Neural cell (in vitro differentiated cells): ENCODE measurements around the gene DPP6. TPM values are rescaled to one million over a fixed set of nuclear protein-coding genes. Genes with fewer than 3 reads are reported as not detected.
A peak's percentile ranks its signal among the peaks of the same experiment; 100 is the strongest.

Experiments used
- H2AFZ ChIP-seq: fragments of 200-600, 300-800 bp; sonication (generic), shearing (Covaris generic); 2 replicates; pipeline ENCODE4 v1.6.0; 2014; ENCODE audit warnings: low read depth, mild to moderate bottlenecking, antibody characterized with exemption, low read length, moderate library complexity
- H3F3A ChIP-seq: fragments of 200-600 bp; shearing (Covaris generic); 2 replicates; pipeline ENCODE4 v1.6.1; 2016; ENCODE audit warnings: mild to moderate bottlenecking, moderate library complexity, mixed read lengths, antibody characterized with exemption, low read length; ENCODE audit not compliant: insufficient read depth, poor library complexity, severe bottlenecking
- H3K27ac ChIP-seq: fragments of 200-600, 300-800 bp; sonication (generic), shearing (Covaris generic); 2 replicates; pipeline ENCODE4 v1.5.1; 2014; ENCODE audit warnings: mild to moderate bottlenecking, low read length, moderate library complexity
- H3K27me3 ChIP-seq: fragments of 300-800, 200-600 bp; sonication (generic), shearing (Covaris generic); 2 replicates; pipeline ENCODE4 v1.6.0; 2014; ENCODE audit warnings: mild to moderate bottlenecking, low read depth, low read length, moderate library complexity; ENCODE audit not compliant: insufficient read depth
- H3K36me3 ChIP-seq: fragments of 300-800, 200-600 bp; sonication (generic), shearing (Covaris generic); 2 replicates; pipeline ENCODE4 v1.5.1; 2014; ENCODE audit warnings: mild to moderate bottlenecking, antibody characterized with exemption, low read length, moderate library complexity; ENCODE audit not compliant: insufficient read depth
- H3K4me2 ChIP-seq: fragments of 300-800, 200-600 bp; sonication (generic), shearing (Covaris generic); 2 replicates; pipeline ENCODE4 v1.6.0; 2014; ENCODE audit warnings: mild to moderate bottlenecking, low read length
- H3K4me3 ChIP-seq: fragments of 300-800, 200-600 bp; sonication (generic), shearing (Covaris generic); 2 replicates; pipeline ENCODE4 v1.5.1; 2014; ENCODE audit warnings: mild to moderate bottlenecking, low read length, moderate library complexity
- H3K79me2 ChIP-seq: fragments of 200-600 bp; shearing (Covaris generic); replicated peaks from 2 replicates; pipeline ENCODE4 v1.6.0; 2014; ENCODE audit warnings: mild to moderate bottlenecking, low read length, moderate library complexity; ENCODE audit not compliant: insufficient read depth
- H3K9ac ChIP-seq: fragments of 300-800, 200-600 bp; sonication (generic), shearing (Covaris generic); 2 replicates; pipeline ENCODE4 v1.6.1; 2016; ENCODE audit warnings: mild to moderate bottlenecking, low read length, mixed read lengths
- H3K9me2 ChIP-seq: fragments of 200-600 bp; shearing (Covaris generic); 2 replicates; pipeline ENCODE4 v1.6.1; 2016; ENCODE audit warnings: mild to moderate bottlenecking, low read length, mixed read lengths; ENCODE audit not compliant: insufficient read depth
- H3K9me3 ChIP-seq: fragments of 200-600, 300-800 bp; sonication (generic), shearing (Covaris generic); 2 replicates; pipeline ENCODE4 v1.6.1; 2016; ENCODE audit warnings: mild to moderate bottlenecking, mixed run types, low read length, moderate library complexity, mixed read lengths
- H4K20me1 ChIP-seq: fragments of 200-600 bp; shearing (Covaris generic); 2 replicates; pipeline ENCODE4 v1.6.1; 2016; ENCODE audit warnings: mild to moderate bottlenecking, mixed run types; ENCODE audit not compliant: insufficient read depth
- CTCF ChIP-seq: fragments of 450-650 bp; IDR thresholded peaks from 2 replicates; pipeline ENCODE4 v1.5.1; 2014; ENCODE audit warnings: antibody characterized with exemption, mild to moderate bottlenecking, moderate library complexity; ENCODE audit not compliant: poor library complexity, severe bottlenecking
- EP300 ChIP-seq: fragments of 450-650 bp; conservative IDR thresholded peaks from 2 replicates; pipeline ENCODE4 v1.6.1; 2014; ENCODE audit warnings: antibody characterized with exemption, mild to moderate bottlenecking, moderate library complexity; ENCODE audit not compliant: poor library complexity, severe bottlenecking
- EZH2 ChIP-seq: fragments of 200-600, 300-800 bp; shearing (Covaris generic), sonication (generic); IDR thresholded peaks from 2 replicates; pipeline ENCODE4 v1.6.1; 2014; ENCODE audit warnings: antibody characterized with exemption, low read length, borderline replicate concordance, mild to moderate bottlenecking; ENCODE audit not compliant: insufficient read depth, poor library complexity, severe bottlenecking
- MXI1 ChIP-seq: fragments of 450-650 bp; conservative IDR thresholded peaks from 2 replicates; pipeline ENCODE4 v1.6.1; 2014; ENCODE audit warnings: antibody characterized with exemption, mild to moderate bottlenecking; ENCODE audit not compliant: poor library complexity, severe bottlenecking
- POLR2AphosphoS5 ChIP-seq: IDR thresholded peaks from 2 replicates; pipeline ENCODE4 v1.6.1; 2012
- RAD21 ChIP-seq: fragments of 450-650 bp; conservative IDR thresholded peaks from 2 replicates; pipeline ENCODE4 v1.6.1; 2014; ENCODE audit warnings: antibody characterized with exemption, mild to moderate bottlenecking, moderate library complexity
- REST ChIP-seq: IDR thresholded peaks from 2 replicates; pipeline ENCODE4 v1.6.1; 2012; ENCODE audit warnings: borderline replicate concordance
- SMC3 ChIP-seq: fragments of 450-650 bp; conservative IDR thresholded peaks from 2 replicates; pipeline ENCODE4 v1.6.1; 2014; ENCODE audit warnings: antibody characterized with exemption, mild to moderate bottlenecking, moderate library complexity; ENCODE audit not compliant: poor library complexity
- TAF1 ChIP-seq: IDR thresholded peaks from 2 replicates; pipeline ENCODE4 v1.6.1; 2012; ENCODE audit warnings: low read depth
- polyA plus RNA-seq: library from polyadenylated mRNA; depleted of rRNA; stranded (reverse); fragments of >200 nt; gene quantifications from 2 replicates; pipeline ENCODE4 v1.2.3, GENCODE V29; 2014

The DPP6 gene
- polyA plus RNA-seq, 1 donor from 2014 or later = 20.4 TPM

- H3K27ac ChIP-seq = no peak overlapping the region
- no peaks in the 10 kb centered on the region for H3K9me2 ChIP-seq
- no peak overlapping the region for H2AFZ ChIP-seq
- TF ChIP-seq REST = no peak
- no peak for TF ChIP-seq EZH2
- TF ChIP-seq RAD21 = no peak
- TF ChIP-seq EP300 = no peak
- TF ChIP-seq SMC3 = no peak
- TF ChIP-seq MXI1 = no peak
- TF ChIP-seq TAF1 = no peak
- TF ChIP-seq CTCF = no peak
- no peak for TF ChIP-seq POLR2AphosphoS5
- H3K4me2 ChIP-seq = no peak overlapping the region
- no peak overlapping the region for H3K4me3 ChIP-seq
- no peaks in the 10 kb centered on the region for H3K36me3 ChIP-seq
- H3K9ac ChIP-seq = no peak overlapping the region
- H3K9me3 ChIP-seq = no peaks in the 10 kb centered on the region
- H3K79me2 ChIP-seq = no peaks in the 10 kb centered on the region
- H4K20me1 ChIP-seq = no peaks in the 10 kb centered on the region
- H3K27me3 ChIP-seq = no peaks in the 10 kb centered on the region
- no peaks in the 10 kb centered on the region for H3F3A ChIP-seq
Observed at GRCh38 chr7:154583454-154583853, 531.3 kb downstream of the DPP6 start.

- Histone ChIP-seq H3F3A (no peaks in the 10 kb centered on the region), H3K79me2 (no peaks in the 10 kb centered on the region), H4K20me1 (no peaks in the 10 kb centered on the region), H3K27ac (no peak overlapping the region), H3K27me3 (no peaks in the 10 kb centered on the region), H3K36me3 (no peaks in the 10 kb centered on the region), H3K9ac (no peak overlapping the region), H3K9me3 (no peaks in the 10 kb centered on the region), H3K4me2 (no peak overlapping the region), H3K4me3 (no peak overlapping the region), H3K9me2 (no peaks in the 10 kb centered on the region), H2AFZ (no peak overlapping the region)
- TF ChIP-seq EP300 = no peak
- no peak for TF ChIP-seq TAF1
- TF ChIP-seq RAD21 = peak; percentile 43
- TF ChIP-seq CTCF = peak; percentile 59
Observed at GRCh38 chr7:154584352-154585252, 532.4 kb downstream of the DPP6 start.
